Lung (tissue), 12 donors: ENCODE data around the gene KLHL26. TPM values are rescaled to one million over a fixed set of nuclear protein-coding genes. Genes with fewer than 3 reads are reported as not detected.

ENCODE experiments used
- ATAC-seq: fragments of 200-7000 bp; cut with Tn5 transposase; one replicate; pipeline ENCODE4 v1.9.1; 2020; ENCODE audit warnings: moderate number of reproducible peaks; ENCODE audit not compliant: insufficient read depth, low FRiP score
- DNase-seq, 3 donors: peaks; one replicate each; pipeline ENCODE4 v3.0.0-alpha.2; 2013 to 2017
- H3K27ac ChIP-seq, 2 donors: one replicate each; pipeline ENCODE4 v1.5.1; 2013; ENCODE audit warnings: mild to moderate bottlenecking in 2 of 2, moderate library complexity in 2 of 2, control low read depth in 1 of 2, inconsistent platforms in 1 of 2, low read depth in 1 of 2, low read length in 1 of 2
- H3K27me3 ChIP-seq, 3 donors: one replicate each; pipeline ENCODE4 v1.5.1; 2013; ENCODE audit warnings: low read length in 2 of 3; ENCODE audit not compliant: control insufficient read depth in 3 of 3, insufficient read depth in 3 of 3
- H3K36me3 ChIP-seq, 4 donors: one replicate each; pipeline ENCODE4 v1.5.1; 2013; ENCODE audit warnings: low read length in 4 of 4, mild to moderate bottlenecking in 1 of 4, moderate library complexity in 1 of 4; ENCODE audit not compliant: control insufficient read depth in 4 of 4, insufficient read depth in 4 of 4
- H3K4me1 ChIP-seq, 5 donors: one replicate each; pipeline ENCODE4 v1.5.1; 2013; ENCODE audit warnings: low read length in 5 of 5, mild to moderate bottlenecking in 2 of 5, moderate library complexity in 1 of 5; ENCODE audit not compliant: control insufficient read depth in 5 of 5, insufficient read depth in 5 of 5
- H3K4me3 ChIP-seq: one replicate; pipeline ENCODE4 v1.5.1; 2013; ENCODE audit warnings: mild to moderate bottlenecking, control low read depth, moderate library complexity
- H3K9ac ChIP-seq, 2 donors: one replicate each; pipeline ENCODE4 v1.5.1; 2013; ENCODE audit warnings: low read length in 2 of 2, control low read depth in 1 of 2; ENCODE audit not compliant: insufficient read depth in 1 of 2
- H3K9me3 ChIP-seq, 4 donors: one replicate each; pipeline ENCODE4 v1.5.1; 2013; ENCODE audit warnings: low read length in 3 of 4, mild to moderate bottlenecking in 1 of 4, moderate library complexity in 1 of 4; ENCODE audit not compliant: control insufficient read depth in 4 of 4, insufficient read depth in 3 of 4
- CTCF ChIP-seq: IDR thresholded peaks from 2 replicates; pipeline ENCODE4 v1.5.1; 2012; ENCODE audit warnings: mild to moderate bottlenecking; ENCODE audit errors: control extremely low read depth, extremely low read depth
- WGBS, 2 donors: extraction: QIAGEN DNeasy Blood & Tissue Kit; methylation state at CpG; one replicate each; pipeline ENCODE4 v1.1.7; 2013; 5-methylcytosine and 5-hydroxymethylcytosine counted together
- polyA plus RNA-seq, 2 donors: library from polyadenylated mRNA; stranded (reverse); fragments of 200-250 nt; gene quantifications; one replicate each; pipeline ENCODE4 v1.2.1, GENCODE V29; 2013
- total RNA-seq, 2 donors: library from RNA; depleted of rRNA in 1 of 2; stranded (reverse); fragments of >200 nt in 1 of 2; gene quantifications; one replicate each; pipeline ENCODE4 v1.2.1, GENCODE V29; 2014 to 2021
- donor health status: control.
- donor health status: control.
- donor health status: Bipolar disorder and iron deficiency.
- donor health status: healthy.
- donor health status: DM: yes; HTN: yes; CAD: no.

Gene KLHL26
- total and polyA plus RNA-seq, 4 donors = 4.1 to 18.0 (median 8.4) TPM

- H3K36me3 ChIP-seq = peaks cover 0 to 2% (median 0%) of the 10 kb centered on the region in 4 donors
- ATAC-seq (no peak), DNase-seq (no peak)
- H3K9ac ChIP-seq = no peak overlapping the region
- H3K4me1 ChIP-seq = peaks cover 0 to 25% (median 19%) of the 10 kb centered on the region in 5 donors
- H3K27ac ChIP-seq = no peak overlapping the region
- WGBS, 2 donors = 97 to 100% methylated on average over 1 of the region's 1 CpG
- no peaks in the 10 kb centered on the region for H3K27me3 ChIP-seq
- H3K4me3 ChIP-seq = no peak overlapping the region
- H3K9me3 ChIP-seq = no peaks in the 10 kb centered on the region
- TF ChIP-seq CTCF = no peak
Observed at GRCh38 chr19:18653853-18654252, 17.0 kb downstream of the KLHL26 start.

GRCh38 chr19:18654469-18654868, 17.6 kb downstream of the KLHL26 start:
- H3K9ac ChIP-seq = no peak overlapping the region
- DNase-seq = no peak
- H3K27me3 ChIP-seq = no peaks in the 10 kb centered on the region
- no peak overlapping the region for H3K4me3 ChIP-seq
- H3K27ac ChIP-seq = no peak overlapping the region
- no peak for TF ChIP-seq CTCF
- peaks cover 0 to 19% (median 12%) of the 10 kb centered on the region in 5 donors for H3K4me1 ChIP-seq
- peaks cover 0 to 2% (median 0%) of the 10 kb centered on the region in 4 donors for H3K36me3 ChIP-seq
- H3K9me3 ChIP-seq = no peaks in the 10 kb centered on the region
- no peak for ATAC-seq
- 97 to 98% methylated on average over 7 of the region's 7 CpGs for whole genome bisulfite sequencing, 2 donors

- WGBS, 2 donors = 96 to 97% methylated on average over 13 of the region's 13 CpGs
- DNase-seq (no peak), ATAC-seq (no peak)
- H3K9me3 ChIP-seq = no peaks in the 10 kb centered on the region
- peaks cover 0 to 2% (median 0%) of the 10 kb centered on the region in 4 donors for H3K36me3 ChIP-seq
- no peak for TF ChIP-seq CTCF
- no peak overlapping the region for H3K4me3 ChIP-seq
- no peaks in the 10 kb centered on the region for H3K27me3 ChIP-seq
- peaks cover 0 to 11% (median 10%) of the 10 kb centered on the region in 5 donors for H3K4me1 ChIP-seq
- H3K27ac ChIP-seq = no peak overlapping the region
- no peak overlapping the region for H3K9ac ChIP-seq
Observed at GRCh38 chr19:18655173-18655844, 18.5 kb downstream of the KLHL26 start.
